Naive thymus-derived CD4-positive, alpha-beta T cell (primary cell): ENCODE results near the gene CHAC1. TPM values are rescaled to one million over a fixed set of nuclear protein-coding genes. Genes with fewer than 3 reads are reported as not detected.
"Not testable (repeated sequence)": the region's sequence is repeated elsewhere in the genome, so short reads cannot be mapped to it uniquely, and the experiment has no call there.

Source experiments
- ATAC-seq: fragments of 150-1000 bp; cut with Tn5 transposase; 2 replicates; pipeline ENCODE4 v1.10.0; 2021; ENCODE audit warnings: mild to moderate bottlenecking, moderate library complexity
- CTCF ChIA-PET: fragments of 350-600 bp; sonication (Branson Sonifier 250); formaldehyde crosslinking; loops from one replicate; lab custom pipeline; 2021; ENCODE audit warnings: antibody characterized with exemption; lab: Charles Lee
- POLR2A ChIA-PET: fragments of 350-600 bp; sonication (Branson Sonifier 250); formaldehyde crosslinking; loops from one replicate; lab custom pipeline; 2021; ENCODE audit warnings: antibody characterized with exemption, inconsistent platforms; lab: Charles Lee
- DNase-seq, 9 donors: peaks; one replicate each; pipeline versions ENCODE4 v3.0.0 to v3.0.0-alpha.2; 2020 to 2022; ENCODE audit warnings: mixed read lengths in 1 of 9
- H3K27ac ChIP-seq: one replicate; pipeline ENCODE4 v1.7.0; 2013; ENCODE audit warnings: mild to moderate bottlenecking, low read depth, low read length, moderate library complexity
- H3K27me3 ChIP-seq, 2 donors: one replicate each; pipeline ENCODE4 v1.7.0; 2013; ENCODE audit warnings: low read length in 2 of 2, mild to moderate bottlenecking in 2 of 2, moderate library complexity in 2 of 2; ENCODE audit not compliant: control insufficient read depth in 2 of 2, insufficient read depth in 2 of 2
- H3K36me3 ChIP-seq, 3 experiments: 1 replicate in 2 of 3; 2 replicates in 1 of 3; pipeline ENCODE4 v1.7.0; 2013; ENCODE audit warnings: low read length in 3 of 3, mild to moderate bottlenecking in 3 of 3, moderate library complexity in 1 of 3; ENCODE audit not compliant: insufficient read depth in 3 of 3, control insufficient read depth in 2 of 3
- H3K4me1 ChIP-seq, 2 donors: one replicate each; pipeline ENCODE4 v1.7.0; 2013; ENCODE audit warnings: low read length in 2 of 2, mild to moderate bottlenecking in 2 of 2, moderate library complexity in 1 of 2; ENCODE audit not compliant: control insufficient read depth in 2 of 2, insufficient read depth in 2 of 2
- H3K4me3 ChIP-seq: 2 replicates; pipeline ENCODE4 v1.7.0; 2013; ENCODE audit warnings: mild to moderate bottlenecking, low read length
- H3K9me3 ChIP-seq, 3 experiments: 1 replicate in 2 of 3; 2 replicates in 1 of 3; pipeline ENCODE4 v1.7.0; 2013; ENCODE audit warnings: low read length in 3 of 3; ENCODE audit not compliant: control insufficient read depth in 2 of 3
- H3K27ac Mint-ChIP-seq, 9 donors: one replicate each; pipeline ENCODE4 v1.8.0; 2020 to 2022; ENCODE audit warnings: mixed read lengths in 9 of 9, mild to moderate bottlenecking in 8 of 9, moderate library complexity in 5 of 9, inconsistent platforms in 2 of 9
- H3K27me3 Mint-ChIP-seq, 5 donors: one replicate each; pipeline ENCODE4 v1.8.0; 2021 to 2022; ENCODE audit warnings: mixed read lengths in 5 of 5, mild to moderate bottlenecking in 1 of 5
- H3K36me3 Mint-ChIP-seq, 5 donors: one replicate each; pipeline ENCODE4 v1.8.0; 2020 to 2022; ENCODE audit warnings: mixed read lengths in 5 of 5, mild to moderate bottlenecking in 3 of 5, inconsistent platforms in 1 of 5
- H3K4me1 Mint-ChIP-seq, 7 donors: one replicate each; pipeline ENCODE4 v1.8.0; 2020 to 2022; ENCODE audit warnings: mixed read lengths in 7 of 7, mild to moderate bottlenecking in 3 of 7, inconsistent platforms in 1 of 7
- H3K4me3 Mint-ChIP-seq, 10 donors: one replicate each; pipeline ENCODE4 v1.8.0; 2020 to 2022; ENCODE audit warnings: mild to moderate bottlenecking in 10 of 10, mixed read lengths in 10 of 10, moderate library complexity in 6 of 10, inconsistent platforms in 2 of 10
- H3K9me3 Mint-ChIP-seq, 11 donors: one replicate each; pipeline ENCODE4 v1.8.0; 2020 to 2022; ENCODE audit warnings: mixed read lengths in 11 of 11, mild to moderate bottlenecking in 4 of 11, inconsistent platforms in 1 of 11, moderate library complexity in 1 of 11
- intact Hi-C, 2 donors: fragments of 100-400 bp; cut with micrococcal nuclease; formaldehyde crosslinking; loops; one replicate each; pipeline ENCODE4 v1.15.1; 2023
- polyA plus RNA-seq, 2 donors: library from polyadenylated mRNA; unstranded; fragments of 300-500 nt; fragmentation: Illumina TruSeq; gene quantifications; one replicate each; pipeline ENCODE4 v1.2.3, GENCODE V29; 2021
- total RNA-seq, 6 experiments: library from RNA in 5 of 6; stranded (reverse) in 5 of 6; gene quantifications; 1 replicate in 5 of 6; 2 replicates in 1 of 6; pipeline ENCODE4 v1.2.3 and lab custom pipeline; 2021 to 2026

Gene CHAC1
- total and polyA plus RNA-seq, 7 experiments from 2014 or later: 0.24 to 5.7 (median 0.86) TPM; not detected in 1

- peaks cover 0 to 2% (median 0%) of the 10 kb centered on the region in 11 donors for H3K9me3 Mint-ChIP-seq
- Histone ChIP-seq H3K9me3 (no peaks in the 10 kb centered on the region), H3K4me1 (peaks cover 10 to 14% of the 10 kb centered on the region in 2 donors), H3K27me3 (no peaks in the 10 kb centered on the region), H3K36me3 (no peaks in the 10 kb centered on the region), H3K4me3 (peak overlapping the region; percentile 68), H3K27ac (peak overlapping the region; percentile 53)
- no peak for ATAC-seq
- intact Hi-C loops: loop anchor here (1.0 to 5.0 kb wide), 15 partner anchors 11 to 821 kb away; partner anchors contain the start of genes CHP1 (in 2 of the 2), DNAJC17 (in 2 of the 2), ZFYVE19 (in 2 of the 2) and EXD1 (in 1 of the 2)
- ChIA-PET POLR2A (interaction anchor here (1.3 to 3.9 kb wide), 2 partner anchors 12 to 28 kb away, joined by 3 to 34 read pairs; no protein-coding TSS in a partner anchor), CTCF (interaction anchor here (1.6 to 2.1 kb wide), 2 partner anchors 12 to 60 kb away, joined by 4 to 10 read pairs; partner anchors contain the start of gene VPS18)
- DNase-seq: no peak
- H3K27ac Mint-ChIP-seq: peak overlapping the region in 7 of 9 donors; percentile 63 to 95 (median 86)
- peak overlapping the region; percentile 87 to 96 (median 94) for H3K4me3 Mint-ChIP-seq
- peaks cover 0 to 4% (median 0%) of the 10 kb centered on the region in 5 donors for H3K27me3 Mint-ChIP-seq
- H3K36me3 Mint-ChIP-seq: peaks cover 0 to 8% (median 0%) of the 10 kb centered on the region in 5 donors
- H3K4me1 Mint-ChIP-seq: peaks cover 9 to 34% (median 19%) of the 10 kb centered on the region in 7 donors
Measured at GRCh38 chr15:40953713-40954074, 423 bp downstream of the CHAC1 start.

- not testable (repeated sequence) for H3K36me3 ChIP-seq, H3K9me3 Mint-ChIP-seq, H3K27me3 ChIP-seq, H3K36me3 Mint-ChIP-seq, H3K9me3 ChIP-seq, DNase-seq, ATAC-seq, H3K27me3 Mint-ChIP-seq, H3K27ac ChIP-seq
- H3K4me1 Mint-ChIP-seq: peaks cover 12 to 34% (median 16%) of the 10 kb centered on the region in 7 donors
- CTCF ChIA-PET: interaction anchor here (0.6 to 1.6 kb wide), 3 partner anchors 51 to 72 kb away, joined by 3 to 4 read pairs (median 3); partner anchors contain the start of gene VPS18
- Histone ChIP-seq H3K4me1 (peaks cover 10 to 14% of the 10 kb centered on the region in 2 donors), H3K4me3 (peak overlapping the region; percentile 68)
- POLR2A ChIA-PET: interaction anchor here (0.6 to 3.9 kb wide), 2 partner anchors 9 to 12 kb away, joined by 7 to 34 read pairs; no protein-coding TSS in a partner anchor
- peak overlapping the region; percentile 87 to 96 (median 94) for H3K4me3 Mint-ChIP-seq
- peak overlapping the region in 8 of 9 donors; percentile 22 to 95 (median 74) for H3K27ac Mint-ChIP-seq
- intact Hi-C loops: loop anchor here in 1 of 2 donors (5.0 kb wide), 1 partner anchor 278 kb away; the partner anchor contains the start of genes CHP1 and EXD1
Measured at GRCh38 chr15:40954158-40954848, 1.0 kb downstream of the CHAC1 start.

- intact Hi-C loops: no loop called here
- H3K36me3 ChIP-seq: no peaks in the 10 kb centered on the region
- peaks cover 10 to 14% of the 10 kb centered on the region in 2 donors for H3K4me1 ChIP-seq
- no peaks in the 10 kb centered on the region for H3K27me3 ChIP-seq
- no peaks in the 10 kb centered on the region for H3K27me3 Mint-ChIP-seq
- no peak overlapping the region for H3K4me3 ChIP-seq
- DNase-seq (no peak), ATAC-seq (no peak)
- H3K9me3 ChIP-seq: no peaks in the 10 kb centered on the region
- H3K4me1 Mint-ChIP-seq: peaks cover 12 to 42% (median 15%) of the 10 kb centered on the region in 7 donors
- H3K27ac Mint-ChIP-seq: no peak overlapping the region
- H3K36me3 Mint-ChIP-seq: peaks cover 0 to 8% (median 0%) of the 10 kb centered on the region in 5 donors
- POLR2A ChIA-PET: no interaction called here
- H3K9me3 Mint-ChIP-seq: peaks cover 0 to 2% (median 0%) of the 10 kb centered on the region in 11 donors
- no peak overlapping the region for H3K27ac ChIP-seq
- CTCF ChIA-PET: interaction anchor here (0.6 kb wide), 1 partner anchor 73 kb away, joined by 3 read pairs; no protein-coding TSS in a partner anchor
- H3K4me3 Mint-ChIP-seq: peak overlapping the region in 4 of 10 donors; percentile 44 to 93 (median 78)
Measured at GRCh38 chr15:40955141-40955903, 2.1 kb downstream of the CHAC1 start.

- Mint-ChIP-seq H3K27me3 (no peaks in the 10 kb centered on the region), H3K4me1 (peaks cover 12 to 42% (median 15%) of the 10 kb centered on the region in 7 donors), H3K36me3 (peaks cover 0 to 8% (median 0%) of the 10 kb centered on the region in 5 donors), H3K4me3 (peak overlapping the region in 3 of 10 donors; percentile 21 to 64 (median 29)), H3K9me3 (peaks cover 0 to 2% (median 0%) of the 10 kb centered on the region in 11 donors), H3K27ac (peak overlapping the region in 2 of 9 donors; percentile 37 to 68)
- peaks cover 10 to 14% of the 10 kb centered on the region in 2 donors for H3K4me1 ChIP-seq
- DNase-seq: no peak
- no peak overlapping the region for H3K27ac ChIP-seq
- no peak overlapping the region for H3K4me3 ChIP-seq
- H3K27me3 ChIP-seq: no peaks in the 10 kb centered on the region
- ATAC-seq: no peak
- intact Hi-C loops: no loop called here
- H3K36me3 ChIP-seq: no peaks in the 10 kb centered on the region
- ChIA-PET CTCF (no interaction called here), POLR2A (interaction anchor here (0.6 to 1.4 kb wide), 2 partner anchors 14 to 43 kb away, joined by 3 to 6 read pairs; no protein-coding TSS in a partner anchor)
- no peaks in the 10 kb centered on the region for H3K9me3 ChIP-seq
Measured at GRCh38 chr15:40955930-40956540, 2.8 kb downstream of the CHAC1 start.

- ChIA-PET CTCF (no interaction called here), POLR2A (interaction anchor here (0.6 to 1.4 kb wide), 2 partner anchors 14 to 43 kb away, joined by 3 to 6 read pairs; no protein-coding TSS in a partner anchor)
- DNase-seq: no peak
- ATAC-seq: no peak
- H3K27me3 Mint-ChIP-seq: no peaks in the 10 kb centered on the region
- H3K4me1 Mint-ChIP-seq: peaks cover 12 to 40% (median 15%) of the 10 kb centered on the region in 7 donors
- H3K27ac Mint-ChIP-seq: peak overlapping the region in 2 of 9 donors; percentile 37 to 68
- H3K4me1 ChIP-seq: peaks cover 10 to 14% of the 10 kb centered on the region in 2 donors
- H3K27ac ChIP-seq: no peak overlapping the region
- no peaks in the 10 kb centered on the region for H3K9me3 ChIP-seq
- no peaks in the 10 kb centered on the region for H3K36me3 ChIP-seq
- H3K36me3 Mint-ChIP-seq: peaks cover 0 to 8% (median 0%) of the 10 kb centered on the region in 5 donors
- H3K9me3 Mint-ChIP-seq: peaks cover 0 to 2% (median 0%) of the 10 kb centered on the region in 11 donors
- peak overlapping the region in 3 of 10 donors; percentile 4 to 29 (median 8) for H3K4me3 Mint-ChIP-seq
- H3K4me3 ChIP-seq: no peak overlapping the region
- intact Hi-C loops: no loop called here
- H3K27me3 ChIP-seq: no peaks in the 10 kb centered on the region
Measured at GRCh38 chr15:40956541-40956982, 3.3 kb downstream of the CHAC1 start.
